Lower leg skin (tissue), 3 donors: ENCODE results near the gene TERT.

Experiments
- CTCF ChIP-seq, 3 donors: fragments of 450-650 bp; IDR thresholded peaks; one replicate each; pipeline ENCODE4 v1.5.1; 2016; ENCODE audit warnings: antibody characterized with exemption in 3 of 3, mild to moderate bottlenecking in 3 of 3, moderate library complexity in 2 of 3
- POLR2A ChIP-seq, 2 donors: fragments of 450-650 bp; IDR thresholded peaks; one replicate each; pipeline ENCODE4 v1.6.1; 2016 to 2017; ENCODE audit warnings: antibody characterized with exemption in 2 of 2, mild to moderate bottlenecking in 1 of 2, moderate library complexity in 1 of 2

DNA sequence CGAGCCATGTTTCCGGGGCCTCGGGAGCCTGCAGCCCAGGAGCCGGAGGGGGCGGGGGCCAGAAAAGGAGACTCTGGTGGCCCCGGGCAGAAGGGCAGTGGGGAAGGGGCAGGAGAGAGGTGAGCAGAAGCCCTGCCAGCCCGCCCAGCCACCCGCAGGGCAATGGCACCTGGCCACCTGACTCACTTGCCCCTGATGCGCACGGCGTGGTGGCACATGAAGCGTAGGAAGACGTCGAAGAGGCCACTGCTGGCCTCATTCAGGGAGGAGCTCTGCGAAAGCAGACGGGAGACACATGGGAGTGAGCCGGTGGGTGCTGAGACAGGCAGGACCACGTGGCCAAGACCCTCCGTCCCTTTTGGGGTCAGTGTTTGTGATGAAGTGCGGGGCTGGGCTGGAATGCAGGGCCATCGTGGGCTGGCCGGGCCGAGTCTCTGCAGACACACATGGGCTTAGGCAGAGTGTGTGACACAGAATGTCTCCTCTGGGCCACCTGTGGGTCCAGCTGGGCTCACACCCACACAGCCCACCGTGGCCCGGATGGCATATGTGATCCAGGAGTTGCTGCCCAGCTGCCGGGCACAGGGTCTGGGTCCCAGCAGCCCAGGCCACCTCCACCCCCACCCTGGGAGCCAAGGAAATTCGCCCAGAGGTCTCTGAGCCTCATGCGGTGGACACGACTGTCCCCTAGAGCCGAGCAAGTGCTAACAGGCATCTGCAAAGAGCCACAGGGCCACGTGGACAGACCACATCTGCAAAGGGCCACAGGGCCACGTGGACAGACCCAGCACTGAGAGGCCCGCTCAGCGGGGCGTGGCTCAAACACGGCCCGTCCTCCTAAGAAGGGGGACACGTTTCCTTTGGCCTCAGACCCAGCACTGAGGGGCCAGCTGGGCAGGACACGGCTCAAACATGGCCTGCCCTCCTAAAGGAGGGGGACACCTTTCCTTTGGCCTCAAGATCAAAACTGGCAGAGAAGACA, 23.6 kb downstream of the TERT start:
- TF ChIP-seq CTCF (IDR thresholded peaks at IDR 0.05): no peak
- TF ChIP-seq POLR2A (IDR thresholded peaks at IDR 0.05): no peak
